Panc1 (cell line): ENCODE results near the gene PDE3B.
A peak's percentile ranks its signal among the peaks of the same experiment; 100 is the strongest.

Source experiments
- CTCF ChIP-seq: fragments of 450-650 bp; IDR thresholded peaks from 2 replicates; pipeline ENCODE4 v1.5.1; 2017; ENCODE audit warnings: mild to moderate bottlenecking
- POLR2AphosphoS5 ChIP-seq: IDR thresholded peaks from 2 replicates; pipeline ENCODE4 v1.6.1; 2012; ENCODE audit warnings: mild to moderate bottlenecking, low read depth, low read length, moderate library complexity
- REST ChIP-seq, 2 experiments: IDR thresholded peaks; 2 replicates each; pipeline ENCODE4 v1.6.1; 2011 to 2012; ENCODE audit warnings: low read depth in 2 of 2, control low read depth in 1 of 2, low read length in 1 of 2, mild to moderate bottlenecking in 1 of 2, moderate library complexity in 1 of 2; ENCODE audit not compliant: insufficient read depth in 1 of 2
- SIN3A ChIP-seq: IDR thresholded peaks from 2 replicates; pipeline ENCODE4 v1.6.1; 2012; ENCODE audit warnings: low read depth, mild to moderate bottlenecking, low read length, moderate library complexity, borderline replicate concordance; ENCODE audit not compliant: insufficient read depth
- TCF7L2 ChIP-seq: IDR thresholded peaks from 2 replicates; pipeline ENCODE4 v1.6.1; 2011; ENCODE audit warnings: mild to moderate bottlenecking, low read depth, low read length, inconsistent platforms

- TF ChIP-seq CTCF (peak; percentile 48; the same call in 1 of the 2 replicates), REST (IDR thresholded peaks at IDR 0.05; ENCODE audit: insufficient read depth in 1 of 2, low read depth in 2 of 2, low read length in 1 of 2) (no peak), POLR2AphosphoS5 (no peak), TCF7L2 (no peak), SIN3A (no peak)
Observed at GRCh38 chr11:14789879-14790484, 146.4 kb downstream of the PDE3B start.
